Measurements from ENCODE around the gene CHMP6. TPM values are rescaled to one million over a fixed set of nuclear protein-coding genes. Genes with fewer than 3 reads are reported as not detected.

CHMP6 gene
- total RNA-seq, 4 donors from 2014 or later, result 19.8 to 36.7 (median 26.1) TPM

- intact Hi-C loops (cut with DNase I; ENCODE audit: low total_unique reads), result no loop called here
- TF ChIP-seq POLR2A (IDR thresholded peaks at IDR 0.05) (no peak), CTCF (IDR thresholded peaks at IDR 0.05) (no peak)
- peak; percentile 61 to 96 for DNase-seq (ENCODE audit: low spot score in 2 of 2)
- 43 to 44% methylated on average over 21 of the region's 21 CpGs for WGBS, 2 donors
- H3K4me3 ChIP-seq (ENCODE audit: low read depth, poor library complexity, severe bottlenecking), result no peak overlapping the region
Measured at GRCh38 chr17:81002409-81003361, 11.0 kb downstream of the CHMP6 start.

GRCh38 chr17:81003711-81004475 is 12.3 kb downstream of the CHMP6 start:
- intact Hi-C loops (cut with DNase I; ENCODE audit: low total_unique reads), result loop anchor here (1.0 kb wide), 1 partner anchor 37 kb away; no protein-coding TSS in a partner anchor
- WGBS, 2 donors, result 5 to 6% methylated on average over 23 to 29 of the region's 72 CpGs
- H3K4me3 ChIP-seq (ENCODE audit: low read depth, poor library complexity, severe bottlenecking), result no peak overlapping the region

GRCh38 chr17:81006891-81007290 is 15.2 kb downstream of the CHMP6 start:
- DNase-seq (ENCODE audit: low spot score in 2 of 2), result no peak
- no peak for TF ChIP-seq POLR2A (IDR thresholded peaks at IDR 0.05)
- no peak for TF ChIP-seq CTCF (IDR thresholded peaks at IDR 0.05)
- WGBS, 2 donors, result 63 to 64% methylated on average over 10 of the region's 10 CpGs
- intact Hi-C loops (cut with DNase I; ENCODE audit: low total_unique reads), result no loop called here
- H3K4me3 ChIP-seq (ENCODE audit: low read depth, poor library complexity, severe bottlenecking), result no peak overlapping the region

More at GRCh38 chr17:81003711-81004475, 12.3 kb downstream of the CHMP6 start:
- DNase-seq (ENCODE audit: low spot score in 2 of 2), result no peak
- TF ChIP-seq POLR2A (IDR thresholded peaks at IDR 0.05) (no peak), CTCF (IDR thresholded peaks at IDR 0.05) (no peak)

- 75 to 79% methylated on average over 11 of the region's 11 CpGs for WGBS, 2 donors
- H3K4me3 ChIP-seq (ENCODE audit: low read depth, poor library complexity, severe bottlenecking), result no peak overlapping the region
- DNase-seq (ENCODE audit: low spot score in 2 of 2), result no peak
- TF ChIP-seq CTCF (IDR thresholded peaks at IDR 0.05), result no peak
- no peak for TF ChIP-seq POLR2A (IDR thresholded peaks at IDR 0.05)
- intact Hi-C loops (cut with DNase I; ENCODE audit: low total_unique reads), result no loop called here
Measured at GRCh38 chr17:81008140-81008539, 16.5 kb downstream of the CHMP6 start.

GRCh38 chr17:81009136-81009535 is 17.5 kb downstream of the CHMP6 start:
- TF ChIP-seq POLR2A (IDR thresholded peaks at IDR 0.05), result no peak
- TF ChIP-seq CTCF (IDR thresholded peaks at IDR 0.05), result no peak
- no peak for DNase-seq (ENCODE audit: low spot score in 2 of 2)
- WGBS, 2 donors, result 86 to 96% methylated on average over 14 of the region's 14 CpGs
- no peak overlapping the region for H3K4me3 ChIP-seq (ENCODE audit: low read depth, poor library complexity, severe bottlenecking)
- intact Hi-C loops (cut with DNase I; ENCODE audit: low total_unique reads), result no loop called here

All from lower leg skin (tissue), 4 donors.